Left hindlimb (tissue), 1 donor: Measurements from ENCODE around the gene REEP3.

ENCODE experiments used
- DNase-seq: peaks from one replicate; pipeline ENCODE4 v3.0.0-alpha.2; 2018

Gene REEP3

DNA sequence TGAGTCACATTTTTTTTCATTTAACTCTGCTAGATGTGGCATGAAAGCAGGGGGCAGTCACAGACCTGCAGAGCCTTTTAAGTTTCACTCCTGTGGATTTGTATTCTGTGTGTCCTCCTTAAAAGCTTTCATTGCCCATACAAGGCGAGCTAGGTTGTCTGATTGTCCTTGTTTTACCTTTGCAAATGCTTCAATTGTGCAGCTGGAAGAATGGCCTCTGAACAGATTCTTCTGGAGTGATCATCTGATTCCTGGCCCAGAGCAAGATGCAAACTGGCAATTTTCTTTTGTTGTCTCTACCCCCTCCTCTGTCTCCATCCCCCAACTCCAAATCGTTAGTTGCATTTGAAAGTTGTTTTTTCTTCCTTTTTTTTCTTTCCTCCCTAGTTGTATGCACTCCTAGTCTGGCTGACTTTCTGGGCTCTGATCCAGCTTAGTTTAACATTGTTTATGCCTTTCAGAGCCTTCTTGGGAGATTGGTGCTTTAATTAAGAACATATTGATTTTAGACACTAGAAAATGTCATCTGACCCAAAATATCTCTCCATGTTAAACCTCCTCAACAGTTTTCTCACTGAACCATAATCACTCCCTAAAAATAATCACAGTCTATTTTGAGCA lies 150.2 kb downstream of the REEP3 start:
- no peak for DNase-seq

- no peak for DNase-seq
Observed at GRCh38 chr10:63672491-63672890, 151.3 kb downstream of the REEP3 start.

- DNase-seq, result no peak
Observed at GRCh38 chr10:63673246-63673645, 152.0 kb downstream of the REEP3 start.

- no peak for DNase-seq
Observed at GRCh38 chr10:63673846-63674245, 152.6 kb downstream of the REEP3 start.
